ENCODE data around the gene LHFPL6. TPM values are rescaled to one million over a fixed set of nuclear protein-coding genes. Genes with fewer than 3 reads are reported as not detected.
A peak's percentile ranks its signal among the peaks of the same experiment; 100 is the strongest.

Gene LHFPL6
- total RNA-seq, 1 donor from 2014 or later: 31.7 TPM

DNA sequence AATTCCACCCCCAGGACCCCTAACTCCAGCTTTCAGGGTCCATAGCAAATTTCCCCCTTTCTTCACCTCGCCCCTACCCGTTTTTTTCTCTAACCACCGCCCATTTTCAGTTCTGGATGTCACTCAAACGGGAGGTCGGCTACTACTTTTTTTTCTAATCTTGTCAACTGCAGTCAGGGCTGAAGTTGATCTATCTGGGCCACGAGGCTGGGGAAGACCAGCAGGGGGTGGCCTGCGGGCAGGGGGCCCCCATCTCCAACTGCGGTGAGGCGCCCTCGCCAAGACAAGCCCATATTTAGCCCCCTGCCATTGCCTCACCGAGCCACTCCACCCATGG lies 748 bp downstream of the LHFPL6 start:
- peaks cover 27% of the 10 kb centered on the region for H3K27me3 Mint-ChIP-seq
- H3K36me3 Mint-ChIP-seq: peaks cover 9% of the 10 kb centered on the region
- H3K27ac Mint-ChIP-seq: peak overlapping the region; percentile 3
- peak overlapping the region; percentile 93 for H3K4me3 Mint-ChIP-seq
- no peak for DNase-seq (ENCODE audit: extremely low spot score, unreplicated experiment)
- TF ChIP-seq CTCF (conservative IDR thresholded peaks at IDR 0.05): no peak
- H3K4me1 Mint-ChIP-seq (ENCODE audit: unreplicated experiment): peaks cover 45% of the 10 kb centered on the region
- no peaks in the 10 kb centered on the region for H3K9me3 Mint-ChIP-seq

DNA sequence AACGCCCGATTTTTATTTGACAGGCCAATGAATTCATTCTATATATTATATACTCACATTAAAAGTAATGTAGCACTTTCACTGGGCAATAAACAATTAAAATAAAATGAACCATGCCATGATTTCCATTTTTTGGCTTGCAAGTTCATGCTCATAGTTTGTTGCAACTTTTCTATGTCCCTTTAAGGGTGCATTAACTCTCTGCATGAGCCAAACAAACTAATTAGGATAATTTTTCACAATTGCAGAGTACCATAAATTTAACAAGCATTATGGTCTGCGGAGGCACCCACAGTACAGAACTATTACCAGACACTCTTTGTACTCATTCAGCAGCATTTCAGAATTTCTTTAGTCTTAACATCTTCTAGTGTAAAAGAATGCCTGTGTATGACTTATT lies 1.4 kb downstream of the LHFPL6 start:
- TF ChIP-seq CTCF (conservative IDR thresholded peaks at IDR 0.05): no peak
- H3K27ac Mint-ChIP-seq: peak overlapping the region; percentile 3
- H3K4me1 Mint-ChIP-seq (ENCODE audit: unreplicated experiment): peaks cover 48% of the 10 kb centered on the region
- no peaks in the 10 kb centered on the region for H3K9me3 Mint-ChIP-seq
- DNase-seq (ENCODE audit: extremely low spot score, unreplicated experiment): no peak
- peaks cover 9% of the 10 kb centered on the region for H3K36me3 Mint-ChIP-seq
- H3K27me3 Mint-ChIP-seq: peaks cover 27% of the 10 kb centered on the region
- H3K4me3 Mint-ChIP-seq: peak overlapping the region; percentile 93

DNA sequence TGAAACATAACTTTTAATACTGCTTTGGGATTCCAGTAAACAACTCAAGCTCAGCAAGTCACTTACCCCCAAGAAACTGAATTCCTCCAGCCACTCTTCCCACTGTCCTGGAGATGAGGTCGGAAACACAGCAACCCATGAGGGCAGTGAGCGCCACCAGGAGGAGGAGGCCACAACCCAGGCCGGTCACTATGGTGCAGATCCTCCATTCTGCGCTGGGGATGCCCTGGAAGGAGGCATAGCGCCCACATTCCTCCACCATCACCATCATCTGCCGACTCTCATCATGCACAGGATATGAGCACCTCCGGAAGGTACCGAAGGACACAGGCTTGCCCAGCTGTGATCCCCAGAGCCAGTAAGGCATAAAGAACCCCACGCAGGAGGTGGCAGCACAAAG lies 2.2 kb downstream of the LHFPL6 start:
- H3K4me1 Mint-ChIP-seq (ENCODE audit: unreplicated experiment): peaks cover 48% of the 10 kb centered on the region
- no peak for DNase-seq (ENCODE audit: extremely low spot score, unreplicated experiment)
- H3K27me3 Mint-ChIP-seq: peaks cover 23% of the 10 kb centered on the region
- peaks cover 9% of the 10 kb centered on the region for H3K36me3 Mint-ChIP-seq
- peak overlapping the region; percentile 93 for H3K4me3 Mint-ChIP-seq
- peak; percentile 42 for TF ChIP-seq CTCF (conservative IDR thresholded peaks at IDR 0.05)
- H3K9me3 Mint-ChIP-seq: no peaks in the 10 kb centered on the region
- no peak overlapping the region for H3K27ac Mint-ChIP-seq

- TF ChIP-seq CTCF (conservative IDR thresholded peaks at IDR 0.05): no peak
- Mint-ChIP-seq H3K4me1 (ENCODE audit: unreplicated experiment) (peaks cover 52% of the 10 kb centered on the region), H3K27ac (no peak overlapping the region), H3K27me3 (peaks cover 19% of the 10 kb centered on the region), H3K9me3 (peaks cover 5% of the 10 kb centered on the region), H3K4me3 (peak overlapping the region; percentile 93), H3K36me3 (peaks cover 14% of the 10 kb centered on the region)
- DNase-seq (ENCODE audit: extremely low spot score, unreplicated experiment): no peak
Observed at GRCh38 chr13:39599842-39600241, 3.2 kb downstream of the LHFPL6 start.

DNA sequence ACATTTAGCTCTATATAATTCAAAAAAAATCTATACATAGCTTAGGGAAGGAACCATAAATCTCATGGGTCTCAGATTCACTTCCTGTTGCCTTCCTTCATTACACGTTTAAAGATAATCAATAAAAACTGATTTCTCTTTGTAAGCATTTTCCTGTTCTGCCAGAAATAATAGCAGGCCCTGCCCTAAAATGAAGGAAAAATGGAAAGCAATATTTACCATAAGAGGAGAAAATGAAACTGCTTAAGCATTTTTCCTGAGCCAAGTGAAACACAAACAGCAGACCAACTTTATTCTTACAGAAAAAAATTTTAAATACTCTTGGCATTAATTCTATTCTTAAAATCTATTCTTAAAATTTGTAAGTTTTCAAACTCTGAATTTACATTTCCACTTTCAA lies 4.0 kb downstream of the LHFPL6 start:
- Mint-ChIP-seq H3K9me3 (peaks cover 5% of the 10 kb centered on the region), H3K36me3 (peaks cover 14% of the 10 kb centered on the region), H3K4me3 (peak overlapping the region; percentile 93), H3K27ac (no peak overlapping the region), H3K27me3 (peaks cover 14% of the 10 kb centered on the region), H3K4me1 (ENCODE audit: unreplicated experiment) (peaks cover 50% of the 10 kb centered on the region)
- no peak for DNase-seq (ENCODE audit: extremely low spot score, unreplicated experiment)
- TF ChIP-seq CTCF (conservative IDR thresholded peaks at IDR 0.05): no peak

DNA sequence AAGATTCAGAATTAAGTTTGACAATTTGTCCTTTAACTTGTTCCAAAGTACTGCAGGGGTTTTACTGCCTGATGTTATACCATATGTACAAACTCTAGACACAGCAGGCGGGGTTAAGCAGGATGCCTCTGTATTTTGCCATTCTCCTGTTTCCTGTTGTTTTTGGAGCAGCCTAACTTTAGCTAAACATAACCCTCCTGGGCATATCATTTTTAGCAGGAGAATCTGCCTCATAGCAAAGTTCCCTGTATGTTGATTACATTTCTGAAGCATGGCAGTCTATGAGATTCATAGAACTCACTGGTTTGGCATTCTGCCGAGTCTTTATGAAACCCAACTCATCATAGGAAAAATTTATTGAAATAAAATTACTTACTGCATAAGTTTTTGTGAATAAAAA lies 5.2 kb downstream of the LHFPL6 start:
- Mint-ChIP-seq H3K4me3 (peak overlapping the region; percentile 54), H3K36me3 (peaks cover 14% of the 10 kb centered on the region), H3K27me3 (peaks cover 12% of the 10 kb centered on the region), H3K4me1 (ENCODE audit: unreplicated experiment) (peaks cover 44% of the 10 kb centered on the region), H3K27ac (no peak overlapping the region), H3K9me3 (peaks cover 5% of the 10 kb centered on the region)
- no peak for DNase-seq (ENCODE audit: extremely low spot score, unreplicated experiment)
- no peak for TF ChIP-seq CTCF (conservative IDR thresholded peaks at IDR 0.05)

All from type B pancreatic cell (in vitro differentiated cells).